HUES64 (cell line): Measurements from ENCODE around the gene ANGPTL8.

ENCODE experiments used
- H3K27ac ChIP-seq: 2 replicates; pipeline ENCODE4 v1.7.0; 2013; ENCODE audit warnings: low read depth, low read length, inconsistent platforms
- H3K27me3 ChIP-seq: 2 replicates; pipeline ENCODE4 v1.6.1; 2013; ENCODE audit warnings: mild to moderate bottlenecking, low read length; ENCODE audit not compliant: insufficient read depth
- H3K36me3 ChIP-seq: 2 replicates; pipeline ENCODE4 v1.6.1; 2013; ENCODE audit warnings: mild to moderate bottlenecking, low read length; ENCODE audit not compliant: insufficient read depth
- H3K4me1 ChIP-seq: 2 replicates; pipeline ENCODE4 v1.6.1; 2013; ENCODE audit warnings: mild to moderate bottlenecking, low read length, moderate library complexity; ENCODE audit not compliant: insufficient read depth
- H3K4me3 ChIP-seq: 2 replicates; pipeline ENCODE4 v1.5.1; 2013; ENCODE audit warnings: mild to moderate bottlenecking, low read length, moderate library complexity
- H3K9ac ChIP-seq: 2 replicates; pipeline ENCODE4 v1.6.1; 2013; ENCODE audit warnings: mild to moderate bottlenecking, low read depth, low read length
- H3K9me3 ChIP-seq: 2 replicates; pipeline ENCODE4 v1.6.1; 2013; ENCODE audit warnings: low read depth, low read length; ENCODE audit not compliant: insufficient read depth
- WGBS: fragments of 150-250, 120-280 bp; methylation state at CpG from one replicate; pipeline ENCODE4 v1.1.7; 2013; ENCODE audit warnings: missing lambda C conversion rate; 5-methylcytosine and 5-hydroxymethylcytosine counted together

ANGPTL8 gene

GRCh38 chr19:11279505-11280236 lies 40.3 kb downstream of the ANGPTL8 start:
- WGBS = 88% methylated on average over 5 of the region's 5 CpGs
- Histone ChIP-seq H3K9me3 (0 out of 2 replicates have a peak, but pooled peaks cover 3% of the 10 kb centered on the region), H3K27ac (no peak overlapping the region), H3K4me3 (no peak overlapping the region), H3K4me1 (peaks cover 7% of the 10 kb centered on the region; the same call in 1 of the 2 replicates), H3K9ac (no peak overlapping the region), H3K27me3 (no peaks in the 10 kb centered on the region), H3K36me3 (no peaks in the 10 kb centered on the region)

GRCh38 chr19:11281356-11282049 lies 42.1 kb downstream of the ANGPTL8 start:
- Histone ChIP-seq H3K36me3 (no peaks in the 10 kb centered on the region), H3K4me3 (no peak overlapping the region), H3K27me3 (no peaks in the 10 kb centered on the region), H3K4me1 (no peaks in the 10 kb centered on the region), H3K9ac (no peak overlapping the region), H3K9me3 (0 out of 2 replicates have a peak, but pooled peaks cover 3% of the 10 kb centered on the region), H3K27ac (no peak overlapping the region)
- 93% methylated on average over 11 of the region's 11 CpGs for WGBS

GRCh38 chr19:11284515-11284914 lies 45.1 kb downstream of the ANGPTL8 start:
- Histone ChIP-seq H3K27ac (no peak overlapping the region), H3K27me3 (no peaks in the 10 kb centered on the region), H3K4me3 (no peak overlapping the region), H3K9me3 (no peaks in the 10 kb centered on the region), H3K36me3 (no peaks in the 10 kb centered on the region), H3K9ac (no peak overlapping the region), H3K4me1 (no peaks in the 10 kb centered on the region)
- WGBS = 83% methylated on average over 6 of the region's 6 CpGs

- WGBS = 90% methylated on average over 5 of the region's 6 CpGs
- Histone ChIP-seq H3K4me3 (no peak overlapping the region), H3K36me3 (no peaks in the 10 kb centered on the region), H3K9ac (no peak overlapping the region), H3K4me1 (no peaks in the 10 kb centered on the region), H3K9me3 (no peaks in the 10 kb centered on the region), H3K27me3 (no peaks in the 10 kb centered on the region), H3K27ac (no peak overlapping the region)
Measured at GRCh38 chr19:11286312-11286974, 47.0 kb downstream of the ANGPTL8 start.

GRCh38 chr19:11288349-11288748 lies 48.9 kb downstream of the ANGPTL8 start:
- no peaks in the 10 kb centered on the region for H3K9me3 ChIP-seq
- H3K4me1 ChIP-seq = no peaks in the 10 kb centered on the region
- H3K27me3 ChIP-seq = no peaks in the 10 kb centered on the region
- no peaks in the 10 kb centered on the region for H3K36me3 ChIP-seq
- no peak overlapping the region for H3K27ac ChIP-seq
- 92% methylated on average over 7 of the region's 7 CpGs for WGBS
- H3K4me3 ChIP-seq = no peak overlapping the region
- no peak overlapping the region for H3K9ac ChIP-seq

GRCh38 chr19:11290256-11290655 lies 50.8 kb downstream of the ANGPTL8 start:
- H3K9me3 ChIP-seq = no peaks in the 10 kb centered on the region
- H3K27me3 ChIP-seq = no peaks in the 10 kb centered on the region
- 93% methylated on average over 4 of the region's 4 CpGs for WGBS
- peaks cover 3% of the 10 kb centered on the region; the same call in 1 of the 2 replicates for H3K4me1 ChIP-seq
- no peak overlapping the region for H3K4me3 ChIP-seq
- H3K36me3 ChIP-seq = no peaks in the 10 kb centered on the region
- H3K27ac ChIP-seq = no peak overlapping the region
- H3K9ac ChIP-seq = no peak overlapping the region

- Histone ChIP-seq H3K4me1 (peaks cover 3% of the 10 kb centered on the region; the same call in 1 of the 2 replicates), H3K9ac (no peak overlapping the region), H3K4me3 (no peak overlapping the region), H3K9me3 (no peaks in the 10 kb centered on the region), H3K27ac (no peak overlapping the region), H3K36me3 (no peaks in the 10 kb centered on the region), H3K27me3 (no peaks in the 10 kb centered on the region)
- 96% methylated on average over 6 of the region's 7 CpGs for WGBS
Measured at GRCh38 chr19:11291415-11291814, 52.0 kb downstream of the ANGPTL8 start.
